ENCODE results near the gene FUBP1.
"Not testable (repeated sequence)": the region's sequence is repeated elsewhere in the genome, so short reads cannot be mapped to it uniquely, and the experiment has no call there.

Gene FUBP1

GRCh38 chr1:77978969-77979876, at the start of gene FUBP1:
TSS of gene FUBP1 (minus strand) at chr1:77979072. CDS start at chr1:77979004, 68 bp downstream.
- peak; percentile 97 to 100 (median 100) for DNase-seq

GRCh38 chr1:78021134-78021533, 42.3 kb upstream of the FUBP1 start:
- not testable (repeated sequence) for DNase-seq

GRCh38 chr1:78019024-78019423, 40.2 kb upstream of the FUBP1 start:
- DNase-seq, result no peak

GRCh38 chr1:78015148-78015547, 36.3 kb upstream of the FUBP1 start:
- DNase-seq, result no peak

- no peak for DNase-seq
These were observed 32.2 kb upstream of the FUBP1 start for GRCh38 chr1:78011050-78011449.

- no peak for DNase-seq
These were observed 31.0 kb upstream of the FUBP1 start for GRCh38 chr1:78009836-78010235.

GRCh38 chr1:78009276-78009675, 30.4 kb upstream of the FUBP1 start:
- DNase-seq, result no peak

- DNase-seq, result no peak
These were observed 28.9 kb upstream of the FUBP1 start for GRCh38 chr1:78007677-78008341.

GRCh38 chr1:78006521-78006920, 27.6 kb upstream of the FUBP1 start:
- DNase-seq, result no peak

GRCh38 chr1:78005755-78006154, 26.9 kb upstream of the FUBP1 start:
- peak; percentile 56 to 71 (median 63) for DNase-seq

GRCh38 chr1:78005448-78005722, 26.5 kb upstream of the FUBP1 start:
- DNase-seq, result peak in 1 of 3 donors; percentile 24

GRCh38 chr1:78004719-78005447, 26.0 kb upstream of the FUBP1 start, which contains the start of gene DNAJB4:
TSS of gene DNAJB4 (plus strand) at chr1:78004939. CDS start at chr1:78005111, 172 bp downstream.
- DNase-seq, result peak; percentile 92 to 99 (median 98)

- DNase-seq, result peak; percentile 75 to 92 (median 90)
These were observed 25.2 kb upstream of the FUBP1 start for GRCh38 chr1:78003882-78004718.

GRCh38 chr1:78003070-78003746, 24.3 kb upstream of the FUBP1 start:
- DNase-seq, result peak in 2 of 3 donors; percentile 51 to 54

- not testable (repeated sequence) for DNase-seq
These were observed 21.7 kb upstream of the FUBP1 start for GRCh38 chr1:78000536-78000935.

- no peak for DNase-seq
These were observed 17.9 kb upstream of the FUBP1 start for GRCh38 chr1:77996734-77997133.

- DNase-seq, result no peak
These were observed 15.3 kb upstream of the FUBP1 start for GRCh38 chr1:77994117-77994705.

- DNase-seq, result no peak
These were observed 12.8 kb upstream of the FUBP1 start for GRCh38 chr1:77991638-77992037.

- DNase-seq, result no peak
These were observed 11.8 kb upstream of the FUBP1 start for GRCh38 chr1:77990629-77991204.

GRCh38 chr1:77989744-77990143, 10.9 kb upstream of the FUBP1 start:
- DNase-seq, result no peak

GRCh38 chr1:77987919-77988318, 9.0 kb upstream of the FUBP1 start:
- no peak for DNase-seq
